ENCODE measurements around the gene TADA2B.

Gene TADA2B

GRCh38 chr4:7041801-7042502 is 1.2 kb upstream of the TADA2B start:
- DNase-seq: no peak

- DNase-seq: peak; percentile 98
Observed at GRCh38 chr4:7042503-7043283, 479 bp upstream of the TADA2B start.

- DNase-seq: no peak
Observed at GRCh38 chr4:7044137-7044930, 1.2 kb downstream of the TADA2B start.

GRCh38 chr4:7045553-7045952 is 2.4 kb downstream of the TADA2B start:
- no peak for DNase-seq

GRCh38 chr4:7045961-7046921 is 3.1 kb downstream of the TADA2B start:
- DNase-seq: no peak

- no peak for DNase-seq
Observed at GRCh38 chr4:7046971-7047370, 3.8 kb downstream of the TADA2B start.

- DNase-seq: no peak
Observed at GRCh38 chr4:7048642-7049041, 5.5 kb downstream of the TADA2B start.

- no peak for DNase-seq
Observed at GRCh38 chr4:7049295-7049694, 6.1 kb downstream of the TADA2B start.

GRCh38 chr4:7049739-7050138 is 6.6 kb downstream of the TADA2B start:
- no peak for DNase-seq

- DNase-seq: no peak
Observed at GRCh38 chr4:7050481-7051143, 7.4 kb downstream of the TADA2B start.

- DNase-seq: no peak
Observed at GRCh38 chr4:7051144-7051495, 7.9 kb downstream of the TADA2B start.

- DNase-seq: no peak
Observed at GRCh38 chr4:7051905-7052304, 8.7 kb downstream of the TADA2B start.

GRCh38 chr4:7052313-7052712 is 9.1 kb downstream of the TADA2B start:
- DNase-seq: no peak

GRCh38 chr4:7052923-7053715 is 9.9 kb downstream of the TADA2B start:
- no peak for DNase-seq

GRCh38 chr4:7054106-7054880 is 11.1 kb downstream of the TADA2B start:
- DNase-seq: no peak

- DNase-seq: peak; percentile 29
Observed at GRCh38 chr4:7055111-7055989, 12.2 kb downstream of the TADA2B start.

- no peak for DNase-seq
Observed at GRCh38 chr4:7055990-7056325, 12.8 kb downstream of the TADA2B start.

- DNase-seq: no peak
Observed at GRCh38 chr4:7058792-7059191, 15.6 kb downstream of the TADA2B start.

GRCh38 chr4:7059662-7060061 is 16.5 kb downstream of the TADA2B start:
- DNase-seq: no peak

Data from fibroblast of skin of abdomen (primary cell).